B cell (primary cell): ENCODE results near the gene RGS17. TPM values are rescaled to one million over a fixed set of nuclear protein-coding genes. Genes with fewer than 3 reads are reported as not detected.

Source experiments
- ATAC-seq: fragments of 200-7000 bp; cut with Tn5 transposase; one replicate; pipeline ENCODE4 v1.10.0; 2021; ENCODE audit warnings: low read depth, mild to moderate bottlenecking, moderate number of reproducible peaks, moderate library complexity
- CTCF ChIA-PET: fragments of 350-600 bp; sonication (Branson Sonifier 250); formaldehyde crosslinking; loops from one replicate; lab custom pipeline; 2021; ENCODE audit warnings: antibody characterized with exemption, inconsistent platforms; lab: Charles Lee
- POLR2A ChIA-PET: fragments of 350-600 bp; sonication (Branson Sonifier 250); formaldehyde crosslinking; loops from one replicate; lab custom pipeline; 2021; ENCODE audit warnings: antibody characterized with exemption; lab: Charles Lee
- DNase-seq: peaks from one replicate; pipeline ENCODE4 v3.0.0; 2013
- H2AFZ ChIP-seq: 2 replicates; pipeline ENCODE4 v1.6.1; 2012; ENCODE audit warnings: mild to moderate bottlenecking, low read depth, low read length; ENCODE audit not compliant: insufficient read depth, poor library complexity, severe bottlenecking
- H3K27ac ChIP-seq, 2 donors: 1 replicate in 1 of 2; 2 replicates in 1 of 2; pipeline ENCODE4 v1.5.1; 2012 to 2013; ENCODE audit warnings: low read length in 2 of 2, mild to moderate bottlenecking in 2 of 2, moderate library complexity in 1 of 2
- H3K27me3 ChIP-seq, 4 experiments: fragments of 200-600 bp in 1 of 4; sonication (generic) in 1 of 4; replicated peaks in 1 of 4; 1 replicate in 2 of 4; 2 replicates in 2 of 4; pipeline versions ENCODE4 v1.6.1 to v1.7.0; 2013 to 2016; ENCODE audit warnings: low read length in 3 of 4, mild to moderate bottlenecking in 2 of 4, mixed read lengths in 1 of 4, moderate library complexity in 1 of 4; ENCODE audit not compliant: insufficient read depth in 4 of 4, control insufficient read depth in 3 of 4; ENCODE audit errors: control extremely low read depth in 1 of 4
- H3K36me3 ChIP-seq, 2 experiments: replicated peaks in 1 of 2; 1 replicate in 1 of 2; 2 replicates in 1 of 2; pipeline versions ENCODE4 v1.6.1 to v1.7.1; 2013; ENCODE audit warnings: low read length in 1 of 2; ENCODE audit not compliant: insufficient read depth in 2 of 2, control insufficient read depth in 1 of 2; ENCODE audit errors: control extremely low read depth in 1 of 2, extremely low read depth in 1 of 2
- H3K4me1 ChIP-seq, 2 donors: fragments of 200-600 bp in 1 of 2; sonication (generic) in 1 of 2; 1 replicate in 1 of 2; 2 replicates in 1 of 2; pipeline versions ENCODE4 v1.5.1 to v1.6.1; 2013 to 2017; ENCODE audit warnings: low read length in 2 of 2; ENCODE audit not compliant: control insufficient read depth in 2 of 2, insufficient read depth in 2 of 2
- H3K4me2 ChIP-seq: replicated peaks from 2 replicates; pipeline ENCODE3; 2012; ENCODE audit warnings: mild to moderate bottlenecking, low read depth, low read length; ENCODE audit not compliant: poor library complexity, severe bottlenecking
- H3K4me3 ChIP-seq, 5 experiments: fragments of 200-600 bp in 1 of 5; sonication (generic) in 1 of 5; 1 replicate in 3 of 5; 2 replicates in 2 of 5; pipeline versions ENCODE4 v1.5.1 to v1.7.0; 2011 to 2016; ENCODE audit warnings: low read length in 4 of 5, mild to moderate bottlenecking in 4 of 5, low read depth in 2 of 5, control low read depth in 1 of 5, moderate library complexity in 1 of 5; ENCODE audit not compliant: insufficient read depth in 1 of 5; ENCODE audit errors: control extremely low read depth in 1 of 5, extremely low read depth in 1 of 5
- H3K79me2 ChIP-seq: fragments of 200-600 bp; sonication (generic); one replicate; pipeline ENCODE4 v1.6.0; 2016; ENCODE audit warnings: low read length; ENCODE audit not compliant: control insufficient read depth, insufficient read depth
- H3K9ac ChIP-seq: fragments of 200-600 bp; sonication (generic); 2 replicates; pipeline ENCODE4 v1.6.1; 2017; ENCODE audit warnings: mild to moderate bottlenecking, low read length, moderate library complexity
- H3K9me3 ChIP-seq, 3 donors: one replicate each; pipeline versions ENCODE4 v1.6.1 to v1.7.1; 2013; ENCODE audit warnings: low read length in 2 of 3; ENCODE audit not compliant: control insufficient read depth in 2 of 3, insufficient read depth in 1 of 3; ENCODE audit errors: control extremely low read depth in 1 of 3
- H4K20me1 ChIP-seq: 2 replicates; pipeline ENCODE4 v1.6.0; 2012; ENCODE audit warnings: mild to moderate bottlenecking, low read length; ENCODE audit not compliant: insufficient read depth, control insufficient read depth, poor library complexity, severe bottlenecking
- H3K27ac Mint-ChIP-seq: one replicate; pipeline ENCODE4 v1.8.0; 2021; ENCODE audit warnings: mixed read lengths
- H3K27me3 Mint-ChIP-seq: one replicate; pipeline ENCODE4 v1.8.0; 2021; ENCODE audit warnings: mixed read lengths
- H3K4me1 Mint-ChIP-seq: one replicate; pipeline ENCODE4 v1.8.0; 2021; ENCODE audit warnings: mixed read lengths
- H3K4me3 Mint-ChIP-seq: one replicate; pipeline ENCODE4 v1.8.0; 2021; ENCODE audit warnings: mixed read lengths
- H3K9me3 Mint-ChIP-seq: one replicate; pipeline ENCODE4 v1.8.0; 2022; ENCODE audit warnings: mixed read lengths; ENCODE audit not compliant: insufficient read depth
- EZH2 ChIP-seq: IDR thresholded peaks from 2 replicates; pipeline ENCODE4 v1.6.1; 2012; ENCODE audit warnings: borderline replicate concordance, low read depth, mild to moderate bottlenecking, moderate library complexity, low read length; ENCODE audit not compliant: insufficient read depth, poor library complexity, severe bottlenecking
- WGBS: methylation state at CpG from one replicate; pipeline ENCODE4 v1.1.5; 2013; ENCODE audit warnings: missing lambda C conversion rate; ENCODE audit not compliant: insufficient coverage; 5-methylcytosine and 5-hydroxymethylcytosine counted together
- intact Hi-C: fragments of 100-400 bp; cut with micrococcal nuclease; formaldehyde crosslinking; loops from one replicate; pipeline ENCODE4 v1.10.0; 2022
- polyA plus RNA-seq: library from polyadenylated mRNA; depleted of rRNA; stranded (reverse); fragments of >200 nt; gene quantifications from 2 replicates; pipeline ENCODE4 v1.2.3, GENCODE V29; 2012
- total RNA-seq, 2 donors: library from RNA; stranded (reverse); fragments of 120-200 nt in 1 of 2; gene quantifications; 1 replicate in 1 of 2; 2 replicates in 1 of 2; pipeline versions ENCODE4 v1.2.3 to v1.2.4, GENCODE V29; 2013 to 2022
- TF ChIP-seq, protein P1 (sequence below): fragments of 200-600 bp; IDR thresholded peaks from one replicate; pipeline ENCODE4 v1.8.0; 2022; ENCODE audit warnings: antibody characterized with exemption, mild to moderate bottlenecking

The RGS17 gene
- total and polyA plus RNA-seq, 2 donors (not counting 1 experiment from before 2014, with no cell fraction given): not detected

- no CpG with 5 or more reads among the region's 4 CpGs for WGBS
- H3K36me3 ChIP-seq: no peaks in the 10 kb centered on the region
- no peak overlapping the region for H3K4me2 ChIP-seq
- H4K20me1 ChIP-seq: no peaks in the 10 kb centered on the region
- DNase-seq: no peak
- H2AFZ ChIP-seq: no peak overlapping the region
- peaks cover 4% of the 10 kb centered on the region for H3K27me3 Mint-ChIP-seq
- no peaks in the 10 kb centered on the region for H3K4me1 ChIP-seq
- H3K9ac ChIP-seq: no peak overlapping the region
- H3K79me2 ChIP-seq: no peaks in the 10 kb centered on the region
- POLR2A ChIA-PET: no interaction called here
- H3K27me3 ChIP-seq: no peaks in the 10 kb centered on the region
- TF ChIP-seq, protein P1, sequence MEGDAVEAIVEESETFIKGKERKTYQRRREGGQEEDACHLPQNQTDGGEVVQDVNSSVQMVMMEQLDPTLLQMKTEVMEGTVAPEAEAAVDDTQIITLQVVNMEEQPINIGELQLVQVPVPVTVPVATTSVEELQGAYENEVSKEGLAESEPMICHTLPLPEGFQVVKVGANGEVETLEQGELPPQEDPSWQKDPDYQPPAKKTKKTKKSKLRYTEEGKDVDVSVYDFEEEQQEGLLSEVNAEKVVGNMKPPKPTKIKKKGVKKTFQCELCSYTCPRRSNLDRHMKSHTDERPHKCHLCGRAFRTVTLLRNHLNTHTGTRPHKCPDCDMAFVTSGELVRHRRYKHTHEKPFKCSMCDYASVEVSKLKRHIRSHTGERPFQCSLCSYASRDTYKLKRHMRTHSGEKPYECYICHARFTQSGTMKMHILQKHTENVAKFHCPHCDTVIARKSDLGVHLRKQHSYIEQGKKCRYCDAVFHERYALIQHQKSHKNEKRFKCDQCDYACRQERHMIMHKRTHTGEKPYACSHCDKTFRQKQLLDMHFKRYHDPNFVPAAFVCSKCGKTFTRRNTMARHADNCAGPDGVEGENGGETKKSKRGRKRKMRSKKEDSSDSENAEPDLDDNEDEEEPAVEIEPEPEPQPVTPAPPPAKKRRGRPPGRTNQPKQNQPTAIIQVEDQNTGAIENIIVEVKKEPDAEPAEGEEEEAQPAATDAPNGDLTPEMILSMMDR: no peak
- no peak for TF ChIP-seq EZH2
- CTCF ChIA-PET: no interaction called here
- no peak overlapping the region for H3K4me3 ChIP-seq
- no peaks in the 10 kb centered on the region for H3K4me1 Mint-ChIP-seq
- no peak for ATAC-seq
- no peak overlapping the region for H3K4me3 Mint-ChIP-seq
- H3K9me3 ChIP-seq: no peaks in the 10 kb centered on the region
- H3K27ac ChIP-seq: no peak overlapping the region
- intact Hi-C loops: no loop called here
- no peaks in the 10 kb centered on the region for H3K9me3 Mint-ChIP-seq
- no peak overlapping the region for H3K27ac Mint-ChIP-seq
Observed at GRCh38 chr6:153104220-153104619, 26.9 kb downstream of the RGS17 start.

DNA sequence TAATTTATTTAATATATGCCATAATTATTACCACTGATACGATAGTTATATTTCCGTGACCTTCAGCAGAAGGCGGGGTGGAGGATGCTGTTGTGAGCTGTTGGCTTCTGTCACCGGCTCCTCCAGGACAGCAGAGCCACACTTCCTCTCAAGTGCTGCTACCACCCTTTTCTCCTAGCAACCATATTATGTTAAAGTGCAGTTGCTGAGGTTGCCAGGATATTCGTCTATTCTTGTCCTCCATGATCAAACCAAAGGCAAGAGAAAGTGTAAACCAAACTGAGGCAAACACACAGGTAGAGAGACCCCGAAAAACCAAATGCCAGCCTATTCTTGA is 27.8 kb downstream of the RGS17 start:
- H3K4me2 ChIP-seq: no peak overlapping the region
- DNase-seq (no peak), ATAC-seq (no peak)
- no peak overlapping the region for H3K9ac ChIP-seq
- H3K4me1 Mint-ChIP-seq: no peaks in the 10 kb centered on the region
- no peaks in the 10 kb centered on the region for H3K4me1 ChIP-seq
- no peak overlapping the region for H2AFZ ChIP-seq
- H3K27ac ChIP-seq: no peak overlapping the region
- no peak for TF ChIP-seq EZH2
- ChIA-PET POLR2A (no interaction called here), CTCF (no interaction called here)
- H3K27me3 Mint-ChIP-seq: peaks cover 4% of the 10 kb centered on the region
- H3K9me3 ChIP-seq: no peaks in the 10 kb centered on the region
- no peaks in the 10 kb centered on the region for H3K36me3 ChIP-seq
- intact Hi-C loops: no loop called here
- H3K4me3 Mint-ChIP-seq: no peak overlapping the region
- H4K20me1 ChIP-seq: no peaks in the 10 kb centered on the region
- no peaks in the 10 kb centered on the region for H3K9me3 Mint-ChIP-seq
- H3K4me3 ChIP-seq: no peak overlapping the region
- H3K27ac Mint-ChIP-seq: no peak overlapping the region
- H3K27me3 ChIP-seq: no peaks in the 10 kb centered on the region
- WGBS: no CpG with 5 or more reads among the region's 6 CpGs
- H3K79me2 ChIP-seq: no peaks in the 10 kb centered on the region
